ENCODE results near the gene CTSA.

DNA sequence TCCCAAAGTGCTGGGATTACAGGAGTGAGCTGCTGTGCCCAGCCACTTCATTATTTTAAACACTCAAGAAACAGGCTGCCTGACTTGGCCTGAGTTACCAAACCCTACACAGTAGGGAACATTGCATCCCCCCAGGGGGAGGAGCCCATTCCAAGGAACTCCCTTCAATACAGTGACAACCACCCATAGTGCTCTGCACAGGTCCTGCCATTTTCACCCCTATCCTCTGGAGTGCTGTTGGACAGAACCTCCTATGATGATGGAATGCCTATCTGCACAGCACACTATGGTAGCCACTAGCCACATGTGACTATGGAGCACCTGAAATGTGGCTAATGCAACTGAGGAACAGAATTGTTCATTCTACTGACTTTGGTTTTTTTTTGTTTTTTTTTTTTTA, 45.7 kb upstream of the CTSA start:
- TF ChIP-seq, protein P1, sequence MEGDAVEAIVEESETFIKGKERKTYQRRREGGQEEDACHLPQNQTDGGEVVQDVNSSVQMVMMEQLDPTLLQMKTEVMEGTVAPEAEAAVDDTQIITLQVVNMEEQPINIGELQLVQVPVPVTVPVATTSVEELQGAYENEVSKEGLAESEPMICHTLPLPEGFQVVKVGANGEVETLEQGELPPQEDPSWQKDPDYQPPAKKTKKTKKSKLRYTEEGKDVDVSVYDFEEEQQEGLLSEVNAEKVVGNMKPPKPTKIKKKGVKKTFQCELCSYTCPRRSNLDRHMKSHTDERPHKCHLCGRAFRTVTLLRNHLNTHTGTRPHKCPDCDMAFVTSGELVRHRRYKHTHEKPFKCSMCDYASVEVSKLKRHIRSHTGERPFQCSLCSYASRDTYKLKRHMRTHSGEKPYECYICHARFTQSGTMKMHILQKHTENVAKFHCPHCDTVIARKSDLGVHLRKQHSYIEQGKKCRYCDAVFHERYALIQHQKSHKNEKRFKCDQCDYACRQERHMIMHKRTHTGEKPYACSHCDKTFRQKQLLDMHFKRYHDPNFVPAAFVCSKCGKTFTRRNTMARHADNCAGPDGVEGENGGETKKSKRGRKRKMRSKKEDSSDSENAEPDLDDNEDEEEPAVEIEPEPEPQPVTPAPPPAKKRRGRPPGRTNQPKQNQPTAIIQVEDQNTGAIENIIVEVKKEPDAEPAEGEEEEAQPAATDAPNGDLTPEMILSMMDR (IDR thresholded peaks at IDR 0.05) = no peak
- no peak for TF ChIP-seq POLR2A (IDR thresholded peaks at IDR 0.05)

Measured in testis (tissue), 2 donors.